Astrocyte (in vitro differentiated cells and primary cell): ENCODE measurements around the gene ZBTB24. TPM values are rescaled to one million over a fixed set of nuclear protein-coding genes. Genes with fewer than 3 reads are reported as not detected.
A peak's percentile ranks its signal among the peaks of the same experiment; 100 is the strongest.

Source experiments
- DNase-seq: peaks from one replicate; pipeline ENCODE4 v3.0.0-alpha.2; 2010; ENCODE audit warnings: low read depth
- FAIRE-seq: peaks from 2 replicates; lab custom pipeline; 2011; peaks lifted over from hg19 to GRCh38; lab: Jason Lieb, UNC
- H2AFZ ChIP-seq: 2 replicates; pipeline ENCODE4 v1.6.0; 2012; ENCODE audit warnings: low read depth, low read length, inconsistent platforms
- H3K27ac ChIP-seq: 2 replicates; pipeline ENCODE4 v1.5.1; 2011; ENCODE audit warnings: low read depth, low read length, inconsistent platforms
- H3K27me3 ChIP-seq: 2 replicates; pipeline ENCODE4 v1.6.0; 2011; ENCODE audit warnings: low read length, inconsistent platforms; ENCODE audit not compliant: insufficient read depth
- H3K36me3 ChIP-seq: 2 replicates; pipeline ENCODE4 v1.5.1; 2011; ENCODE audit warnings: low read length, inconsistent platforms; ENCODE audit not compliant: insufficient read depth
- H3K4me1 ChIP-seq: 2 replicates; pipeline ENCODE4 v1.5.1; 2011; ENCODE audit warnings: low read length, inconsistent platforms; ENCODE audit not compliant: insufficient read depth
- H3K4me2 ChIP-seq: 2 replicates; pipeline ENCODE4 v1.6.0; 2012; ENCODE audit warnings: low read length, inconsistent platforms
- H3K4me3 ChIP-seq: 2 replicates; pipeline ENCODE4 v1.5.1; 2011; ENCODE audit warnings: low read depth, mild to moderate bottlenecking, low read length, inconsistent platforms; ENCODE audit not compliant: insufficient read depth
- H3K79me2 ChIP-seq: 2 replicates; pipeline ENCODE4 v1.6.0; 2012; ENCODE audit warnings: mild to moderate bottlenecking, low read length, inconsistent platforms; ENCODE audit not compliant: insufficient read depth
- H3K9ac ChIP-seq: 2 replicates; pipeline ENCODE4 v1.6.0; 2012; ENCODE audit warnings: mild to moderate bottlenecking, low read length, inconsistent platforms
- H3K9me3 ChIP-seq: 2 replicates; pipeline ENCODE4 v1.5.1; 2012; ENCODE audit warnings: low read depth, mild to moderate bottlenecking, low read length, inconsistent platforms; ENCODE audit not compliant: insufficient read depth
- H4K20me1 ChIP-seq: 2 replicates; pipeline ENCODE4 v1.6.0; 2012; ENCODE audit warnings: low read length, inconsistent platforms; ENCODE audit not compliant: insufficient read depth
- H3K27ac Mint-ChIP-seq: one replicate; pipeline ENCODE4 v1.8.0; 2021; ENCODE audit warnings: mild to moderate bottlenecking, mixed read lengths; ENCODE audit not compliant: unreplicated experiment
- H3K27me3 Mint-ChIP-seq: one replicate; pipeline ENCODE4 v1.8.0; 2021; ENCODE audit warnings: low read depth, mixed read lengths; ENCODE audit not compliant: unreplicated experiment
- H3K36me3 Mint-ChIP-seq: one replicate; pipeline ENCODE4 v1.8.0; 2021; ENCODE audit warnings: low read depth, mixed read lengths; ENCODE audit not compliant: unreplicated experiment
- H3K4me1 Mint-ChIP-seq: one replicate; pipeline ENCODE4 v1.8.0; 2021; ENCODE audit warnings: low read depth, mixed read lengths; ENCODE audit not compliant: unreplicated experiment
- H3K4me3 Mint-ChIP-seq: one replicate; pipeline ENCODE4 v1.8.0; 2021; ENCODE audit warnings: mild to moderate bottlenecking, moderate library complexity, mixed read lengths; ENCODE audit not compliant: unreplicated experiment
- H3K9me3 Mint-ChIP-seq: one replicate; pipeline ENCODE4 v1.8.0; 2021; ENCODE audit warnings: mild to moderate bottlenecking, mixed read lengths; ENCODE audit not compliant: unreplicated experiment
- EZH2 ChIP-seq: IDR thresholded peaks from 2 replicates; pipeline ENCODE4 v1.6.1; 2012; ENCODE audit warnings: mild to moderate bottlenecking, low read length, inconsistent platforms; ENCODE audit not compliant: insufficient read depth
- total RNA-seq: library from RNA; stranded (reverse); gene quantifications from 2 replicates; pipeline ENCODE4 v1.2.1, GENCODE V29; 2021
- TF ChIP-seq, protein P1 (sequence below): IDR thresholded peaks from 2 replicates; pipeline ENCODE4 v1.5.1; 2011; ENCODE audit warnings: low read depth, mild to moderate bottlenecking, inconsistent platforms, low read length, moderate library complexity; ENCODE audit not compliant: insufficient read depth

ZBTB24 gene
- total RNA-seq, 1 donor from 2014 or later: 9.3 TPM

DNA sequence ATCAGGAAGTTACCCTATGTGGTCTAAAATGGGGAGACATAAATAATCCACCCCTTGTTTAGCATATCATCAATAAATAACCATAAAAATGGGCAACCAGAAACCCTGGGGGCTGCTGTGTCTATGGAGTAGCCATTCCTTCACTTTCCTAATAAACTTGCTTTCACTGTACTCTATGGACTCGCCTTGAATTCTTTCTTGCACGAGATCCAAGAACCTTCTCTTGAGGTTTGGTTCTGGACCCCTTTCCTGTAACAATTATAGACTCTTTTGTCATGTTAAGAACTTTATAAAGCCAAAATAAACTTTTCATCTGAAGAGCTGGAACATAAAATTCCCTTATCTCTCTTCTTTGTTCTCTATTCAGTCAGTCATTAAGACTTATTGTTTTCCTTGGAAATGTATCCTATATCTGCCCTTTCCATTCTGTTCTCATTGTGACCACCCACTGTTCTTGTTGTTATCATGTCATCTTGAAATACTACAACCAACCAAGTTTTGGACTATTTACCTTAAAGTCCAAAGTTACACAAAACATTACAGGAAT, 29.3 kb upstream of the ZBTB24 start:
- peaks cover 6% of the 10 kb centered on the region for H3K9me3 ChIP-seq
- Mint-ChIP-seq H3K9me3 (no peaks in the 10 kb centered on the region), H3K36me3 (peaks cover 3% of the 10 kb centered on the region), H3K27me3 (no peaks in the 10 kb centered on the region), H3K27ac (peak overlapping the region; percentile 49), H3K4me3 (no peak overlapping the region), H3K4me1 (peaks cover 32% of the 10 kb centered on the region)
- peak overlapping the region; percentile 57 for H3K27ac ChIP-seq
- FAIRE-seq (no peak), DNase-seq (peak; percentile 54)
- no peak overlapping the region for H2AFZ ChIP-seq
- H4K20me1 ChIP-seq: no peaks in the 10 kb centered on the region
- TF ChIP-seq, protein P1, sequence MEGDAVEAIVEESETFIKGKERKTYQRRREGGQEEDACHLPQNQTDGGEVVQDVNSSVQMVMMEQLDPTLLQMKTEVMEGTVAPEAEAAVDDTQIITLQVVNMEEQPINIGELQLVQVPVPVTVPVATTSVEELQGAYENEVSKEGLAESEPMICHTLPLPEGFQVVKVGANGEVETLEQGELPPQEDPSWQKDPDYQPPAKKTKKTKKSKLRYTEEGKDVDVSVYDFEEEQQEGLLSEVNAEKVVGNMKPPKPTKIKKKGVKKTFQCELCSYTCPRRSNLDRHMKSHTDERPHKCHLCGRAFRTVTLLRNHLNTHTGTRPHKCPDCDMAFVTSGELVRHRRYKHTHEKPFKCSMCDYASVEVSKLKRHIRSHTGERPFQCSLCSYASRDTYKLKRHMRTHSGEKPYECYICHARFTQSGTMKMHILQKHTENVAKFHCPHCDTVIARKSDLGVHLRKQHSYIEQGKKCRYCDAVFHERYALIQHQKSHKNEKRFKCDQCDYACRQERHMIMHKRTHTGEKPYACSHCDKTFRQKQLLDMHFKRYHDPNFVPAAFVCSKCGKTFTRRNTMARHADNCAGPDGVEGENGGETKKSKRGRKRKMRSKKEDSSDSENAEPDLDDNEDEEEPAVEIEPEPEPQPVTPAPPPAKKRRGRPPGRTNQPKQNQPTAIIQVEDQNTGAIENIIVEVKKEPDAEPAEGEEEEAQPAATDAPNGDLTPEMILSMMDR: no peak
- TF ChIP-seq EZH2: no peak
- no peak overlapping the region for H3K4me3 ChIP-seq
- no peaks in the 10 kb centered on the region for H3K79me2 ChIP-seq
- no peaks in the 10 kb centered on the region for H3K36me3 ChIP-seq
- H3K27me3 ChIP-seq: no peaks in the 10 kb centered on the region
- H3K9ac ChIP-seq: no peak overlapping the region
- H3K4me1 ChIP-seq: peaks cover 4% of the 10 kb centered on the region
- no peak overlapping the region for H3K4me2 ChIP-seq

DNA sequence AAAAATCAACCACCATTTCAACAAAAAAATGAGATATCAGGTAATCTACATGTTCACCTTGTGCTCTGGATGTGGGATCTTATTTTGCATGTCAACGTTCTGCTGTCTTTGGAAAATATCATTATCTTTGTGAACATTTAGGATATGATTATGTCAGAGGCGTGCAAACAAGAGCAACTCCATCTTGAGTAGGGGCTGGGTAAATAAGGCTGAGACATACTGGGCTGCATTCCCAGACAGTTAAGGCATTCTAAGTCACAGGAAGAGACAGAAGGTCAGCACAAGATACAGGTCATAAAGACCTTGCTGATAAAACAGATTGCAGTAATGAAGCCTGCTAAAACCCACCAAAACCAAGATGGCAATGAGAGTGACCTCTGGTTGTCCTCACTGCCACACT, 28.8 kb upstream of the ZBTB24 start:
- Mint-ChIP-seq H3K4me3 (no peak overlapping the region), H3K36me3 (peaks cover 5% of the 10 kb centered on the region), H3K27me3 (no peaks in the 10 kb centered on the region), H3K4me1 (peaks cover 34% of the 10 kb centered on the region), H3K9me3 (no peaks in the 10 kb centered on the region), H3K27ac (peak overlapping the region; percentile 49)
- TF ChIP-seq, protein P1: no peak
- TF ChIP-seq EZH2: no peak
- H3K4me1 ChIP-seq: peaks cover 4% of the 10 kb centered on the region
- no peaks in the 10 kb centered on the region for H3K36me3 ChIP-seq
- DNase-seq (peak; percentile 23), FAIRE-seq (no peak)
- H3K4me3 ChIP-seq: no peak overlapping the region
- H3K27me3 ChIP-seq: no peaks in the 10 kb centered on the region
- no peaks in the 10 kb centered on the region for H4K20me1 ChIP-seq
- no peak overlapping the region for H3K4me2 ChIP-seq
- H3K9ac ChIP-seq: no peak overlapping the region
- H3K27ac ChIP-seq: no peak overlapping the region
- H3K79me2 ChIP-seq: no peaks in the 10 kb centered on the region
- H2AFZ ChIP-seq: no peak overlapping the region
- peaks cover 6% of the 10 kb centered on the region for H3K9me3 ChIP-seq

DNA sequence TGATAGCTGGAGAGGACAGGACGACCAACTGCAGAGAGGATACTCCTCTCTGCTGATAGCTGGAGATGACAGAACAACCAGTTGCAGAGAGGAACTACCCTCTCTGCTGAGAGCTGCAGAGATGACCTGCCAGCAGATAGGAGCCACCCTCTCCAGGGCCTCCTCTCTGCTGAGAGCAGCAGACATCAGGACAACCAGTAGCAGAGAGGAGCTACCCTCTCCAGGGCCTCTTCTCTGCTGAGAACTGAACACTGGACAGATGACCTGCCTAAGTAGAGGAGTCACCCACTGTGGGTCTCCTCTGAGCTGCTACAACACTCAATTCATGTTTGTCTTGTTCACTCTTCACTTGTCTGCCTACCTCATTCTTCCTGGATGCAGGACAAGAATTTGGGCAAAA, 27.3 kb upstream of the ZBTB24 start:
- Mint-ChIP-seq H3K36me3 (peaks cover 5% of the 10 kb centered on the region), H3K4me1 (peaks cover 31% of the 10 kb centered on the region), H3K27ac (no peak overlapping the region), H3K9me3 (no peaks in the 10 kb centered on the region), H3K4me3 (no peak overlapping the region), H3K27me3 (no peaks in the 10 kb centered on the region)
- peaks cover 2% of the 10 kb centered on the region for H3K27me3 ChIP-seq
- DNase-seq (no peak), FAIRE-seq (no peak)
- no peak overlapping the region for H3K27ac ChIP-seq
- H3K9me3 ChIP-seq: peaks cover 6% of the 10 kb centered on the region
- TF ChIP-seq, protein P1: no peak
- TF ChIP-seq EZH2: no peak
- peaks cover 4% of the 10 kb centered on the region for H3K4me1 ChIP-seq
- H3K36me3 ChIP-seq: no peaks in the 10 kb centered on the region
- no peak overlapping the region for H3K9ac ChIP-seq
- no peak overlapping the region for H3K4me3 ChIP-seq
- no peaks in the 10 kb centered on the region for H3K79me2 ChIP-seq
- H3K4me2 ChIP-seq: no peak overlapping the region
- no peaks in the 10 kb centered on the region for H4K20me1 ChIP-seq
- H2AFZ ChIP-seq: no peak overlapping the region
